K562 (cell line): Measurements from ENCODE around the gene ASB18.

Experiments
- AFF4 ChIP-seq: sonication (generic); formaldehyde crosslinking; IDR thresholded peaks from 2 replicates; pipeline ENCODE4 v1.8.0; 2023; ENCODE audit warnings: mild to moderate bottlenecking, missing genetic modification reagents
- CTCF ChIP-seq, 3 experiments: IDR thresholded peaks in 2 of 3; conservative IDR thresholded peaks in 1 of 3; 2 replicates each; pipeline ENCODE4 v1.5.1; 2011 to 2012; ENCODE audit warnings: low read length in 3 of 3, mild to moderate bottlenecking in 3 of 3, control low read depth in 2 of 3, improper control_type of control experiment in 1 of 3, inconsistent platforms in 1 of 3, low read depth in 1 of 3, mixed read lengths in 1 of 3, moderate library complexity in 1 of 3; ENCODE audit not compliant: insufficient read depth in 2 of 3
- EP300 ChIP-seq: IDR thresholded peaks from 2 replicates; pipeline ENCODE4 v1.6.1; 2012; ENCODE audit warnings: low read length, improper control_type of control experiment
- EZH2 ChIP-seq: IDR thresholded peaks from 2 replicates; pipeline ENCODE4 v1.6.1; 2012; ENCODE audit warnings: low read depth, mild to moderate bottlenecking, inconsistent platforms, low read length, borderline replicate concordance
- FOS ChIP-seq: IDR thresholded peaks from 3 replicates; pipeline ENCODE4 v1.6.1; 2011; ENCODE audit not compliant: insufficient read length; ENCODE audit errors: extremely low read depth
- FOXP4 ChIP-seq: sonication (generic); formaldehyde crosslinking; IDR thresholded peaks from 2 replicates; pipeline ENCODE4 v1.8.0; 2022; ENCODE audit warnings: mild to moderate bottlenecking, missing genetic modification reagents, borderline replicate concordance
- NFYB ChIP-seq: IDR thresholded peaks from 2 replicates; pipeline ENCODE4 v1.6.1; 2011; ENCODE audit warnings: mild to moderate bottlenecking, moderate library complexity; ENCODE audit not compliant: insufficient read length; ENCODE audit errors: extremely low read depth
- REST ChIP-seq, 2 experiments: fragments of 450-650 bp; formaldehyde crosslinking in 1 of 2; IDR thresholded peaks; 2 replicates each; pipeline versions ENCODE4 v1.4.0 to v1.6.1; 2014 to 2020; ENCODE audit warnings: mild to moderate bottlenecking in 2 of 2, borderline replicate concordance in 1 of 2, low read depth in 1 of 2
- SP1 ChIP-seq: sonication (generic); formaldehyde crosslinking; IDR thresholded peaks from 2 replicates; pipeline ENCODE4 v1.8.1; 2022; ENCODE audit warnings: mild to moderate bottlenecking, missing genetic modification reagents
- TAF1 ChIP-seq: IDR thresholded peaks from 2 replicates; pipeline ENCODE4 v1.6.1; 2011; ENCODE audit warnings: mild to moderate bottlenecking, low read length, moderate library complexity; ENCODE audit not compliant: insufficient read depth, control insufficient read depth, severe bottlenecking; ENCODE audit errors: extremely low read depth
- TCF7L2 ChIP-seq: fragments of 150-350 bp; IDR thresholded peaks from 2 replicates; pipeline ENCODE4 v1.6.1; 2016; ENCODE audit warnings: low read depth, mild to moderate bottlenecking, low read length, moderate library complexity
- THAP7 ChIP-seq: fragments of 250-450 bp; sonication (Bioruptor Pico); IDR thresholded peaks from 2 replicates; pipeline ENCODE4 v1.5.0; 2021

GRCh38 chr2:236162882-236163470 is 101.2 kb downstream of the ASB18 start:
- TF ChIP-seq CTCF (IDR thresholded peaks at IDR 0.05 in 2 of 3, conservative IDR thresholded peaks at IDR 0.05 in 1 of 3; ENCODE audit: insufficient read depth in 2 of 3, low read depth in 1 of 3, low read length in 3 of 3) (no peak), THAP7 (CRISPR knock-in tag) (no peak), TAF1 (no peak), SP1 (CRISPR knock-in tag) (no peak), FOXP4 (CRISPR knock-in tag) (no peak), FOS (no peak), AFF4 (CRISPR knock-in tag) (no peak), REST (IDR thresholded peaks at IDR 0.05; ENCODE audit: borderline replicate concordance) (no peak), REST (CRISPR knock-in tag; IDR thresholded peaks at IDR 0.05; ENCODE audit: low read depth) (no peak), EP300 (no peak), TCF7L2 (no peak), EZH2 (no peak), NFYB (no peak)
